HG03558 (cell line): ENCODE results near the gene SFTPA1.
"Not testable (repeated sequence)": the region's sequence is repeated elsewhere in the genome, so short reads cannot be mapped to it uniquely, and the experiment has no call there.

ENCODE experiments used
- ATAC-seq: cut with Tn5 transposase; IDR thresholded peaks from one replicate; pipeline ENCODE4 v1.9.1; 2021; ENCODE audit warnings: moderate number of reproducible peaks; ENCODE audit not compliant: unreplicated experiment; ENCODE audit errors: extremely low read depth

The SFTPA1 gene

DNA sequence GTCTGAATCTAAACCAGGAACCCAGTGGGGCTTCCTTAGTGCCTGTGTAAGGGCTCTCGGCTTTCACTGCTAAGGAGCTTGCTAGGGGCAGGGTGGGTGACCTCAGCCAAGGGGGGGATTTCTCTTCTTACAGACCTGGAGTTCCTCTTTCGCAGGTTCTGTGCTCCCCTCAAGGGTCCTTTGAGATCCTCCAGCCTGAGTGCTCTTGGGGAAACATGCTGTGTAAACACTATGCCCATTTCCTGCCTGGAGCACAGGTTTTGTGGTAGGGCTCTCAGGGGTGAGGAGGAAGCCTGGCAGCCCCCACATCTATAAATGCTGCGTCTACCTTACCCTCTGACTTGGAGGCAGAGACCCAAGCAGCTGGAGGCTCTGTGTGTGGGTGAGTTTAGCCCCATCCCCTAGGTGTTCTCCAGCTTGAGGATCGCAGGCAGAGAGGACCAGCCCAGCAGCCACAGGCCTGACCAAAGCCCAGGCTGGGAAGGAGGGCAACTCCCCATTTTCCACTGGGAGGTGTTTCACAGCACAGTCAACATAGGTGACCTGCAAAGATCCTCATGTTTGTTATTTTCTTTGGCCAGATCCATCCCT, at the start of gene SFTPA1:
SFTPA1 (plus strand) TSS at position 339 of the 591 bp plus-strand sequence. CDS start 887 bp downstream, outside the sequence.
- ATAC-seq, result no peak

DNA sequence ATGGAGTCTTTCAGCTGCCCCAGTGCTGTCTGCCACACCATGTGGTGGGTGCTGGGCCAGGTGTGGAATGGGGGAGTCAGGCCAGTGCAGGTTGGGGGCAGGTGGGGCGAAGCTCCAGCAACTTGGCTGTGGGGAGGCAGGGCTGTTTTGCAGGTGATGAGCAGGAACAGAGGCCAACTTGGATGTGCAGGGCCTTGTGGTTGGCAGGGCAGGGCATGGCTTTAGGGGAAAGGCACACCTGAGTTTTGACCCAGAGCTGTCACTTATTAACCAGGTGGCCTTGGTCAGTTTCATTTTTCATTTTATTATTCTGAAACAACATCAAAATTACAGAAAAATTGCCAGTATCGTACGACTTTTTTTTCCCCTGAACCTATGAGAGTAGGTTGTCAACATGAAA, 49.5 kb upstream of the SFTPA1 start:
- ATAC-seq, result no peak

GRCh38 chr10:79562135-79562756, 48.5 kb upstream of the SFTPA1 start:
- ATAC-seq, result peak; percentile 80

DNA sequence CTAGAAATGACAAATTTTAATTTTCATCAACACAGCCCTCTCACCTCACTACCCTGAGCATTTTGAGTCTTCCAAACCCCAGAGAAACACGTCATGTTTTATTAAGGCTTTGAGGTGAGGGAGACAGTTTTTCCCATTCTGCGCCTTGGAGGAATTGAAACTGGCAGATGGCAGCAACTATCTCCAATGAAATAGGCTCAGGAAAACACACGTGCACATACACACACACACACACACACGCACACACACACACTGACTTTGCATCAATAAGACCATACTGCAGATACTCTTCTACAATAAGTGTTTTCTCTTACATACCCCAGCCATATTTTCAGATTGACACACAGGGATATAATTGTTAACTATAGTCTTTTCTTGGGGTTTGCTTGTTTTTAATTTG, 47.3 kb upstream of the SFTPA1 start:
- no peak for ATAC-seq

DNA sequence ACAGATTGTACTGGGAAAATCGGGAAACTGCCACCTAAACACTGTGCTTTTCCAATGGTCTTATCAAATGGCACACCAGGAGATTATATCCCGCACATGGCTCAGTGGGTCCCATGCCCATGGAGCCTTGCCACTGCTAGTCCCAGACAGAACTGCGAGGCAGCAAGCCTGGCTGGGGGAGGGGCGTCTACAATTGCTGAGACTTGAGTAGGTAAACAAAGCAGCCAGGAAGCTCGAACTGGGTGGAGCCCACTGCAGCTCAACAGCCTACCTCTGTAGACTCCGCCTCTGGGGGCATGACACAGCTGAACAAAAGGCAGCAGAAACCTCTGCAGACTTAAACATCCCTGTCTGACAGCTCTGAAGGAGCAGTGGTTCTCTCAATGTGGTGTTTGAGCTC, 40.1 kb upstream of the SFTPA1 start:
- ATAC-seq, result not testable (repeated sequence)

DNA sequence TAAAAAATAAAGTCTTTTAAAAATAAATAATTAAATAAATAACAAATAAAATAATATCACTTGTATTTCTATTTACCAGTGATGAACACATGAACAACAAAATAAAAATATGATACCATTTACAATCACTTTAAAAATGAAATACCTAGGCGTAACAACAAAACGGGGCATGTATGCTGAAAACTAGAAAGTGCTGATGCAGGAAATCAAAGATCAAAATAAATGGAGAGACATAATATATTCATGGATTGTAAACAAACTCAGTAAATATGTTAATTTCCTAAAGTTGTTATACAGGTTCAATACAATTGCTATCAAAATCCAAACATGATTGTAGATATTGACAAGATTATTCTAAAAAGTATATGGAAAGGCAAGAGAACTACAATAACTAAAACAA, 31.4 kb upstream of the SFTPA1 start:
- no peak for ATAC-seq

DNA sequence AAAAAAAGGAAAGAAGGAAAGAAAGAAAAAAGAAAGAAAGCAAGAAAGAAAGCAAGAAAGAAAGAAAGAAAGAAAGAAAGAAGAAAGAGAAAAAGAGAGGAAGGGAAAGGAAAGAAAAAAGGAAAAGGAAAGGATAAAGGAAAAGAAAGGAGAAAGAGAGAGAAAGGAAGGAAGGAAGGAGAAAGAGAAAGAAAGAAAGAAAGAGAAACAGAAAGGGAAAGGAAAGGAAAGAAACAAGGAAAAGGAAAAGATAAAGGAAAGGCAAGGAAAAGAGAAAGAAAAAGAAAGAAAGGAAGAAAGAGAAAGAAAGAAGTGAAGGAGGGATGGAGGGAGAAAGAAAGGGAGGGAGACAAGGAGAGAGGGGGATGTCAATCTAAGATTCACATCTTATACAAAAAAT, 29.7 kb upstream of the SFTPA1 start:
- ATAC-seq, result no peak

DNA sequence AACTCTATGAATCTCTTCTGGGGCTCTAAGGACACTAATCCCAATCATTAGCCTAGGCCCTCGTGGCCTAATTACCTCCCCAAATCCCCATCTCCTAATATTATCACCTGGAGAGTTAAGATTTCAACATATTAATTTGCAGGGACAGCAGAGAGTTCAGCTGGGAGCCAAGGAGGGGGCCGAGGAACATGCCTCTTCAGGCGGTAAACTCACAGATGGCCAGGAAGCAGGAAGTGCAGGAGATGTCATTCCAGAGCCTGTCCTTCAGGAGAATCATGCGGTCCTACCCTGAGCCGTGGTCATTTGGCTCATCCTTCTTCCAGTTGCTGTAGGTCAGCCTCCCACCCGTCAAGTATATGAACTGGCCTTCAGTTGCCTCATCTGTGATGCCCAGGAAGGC, 28.6 kb upstream of the SFTPA1 start:
- no peak for ATAC-seq

GRCh38 chr10:79582954-79583353, 27.8 kb upstream of the SFTPA1 start:
- ATAC-seq, result not testable (repeated sequence)

DNA sequence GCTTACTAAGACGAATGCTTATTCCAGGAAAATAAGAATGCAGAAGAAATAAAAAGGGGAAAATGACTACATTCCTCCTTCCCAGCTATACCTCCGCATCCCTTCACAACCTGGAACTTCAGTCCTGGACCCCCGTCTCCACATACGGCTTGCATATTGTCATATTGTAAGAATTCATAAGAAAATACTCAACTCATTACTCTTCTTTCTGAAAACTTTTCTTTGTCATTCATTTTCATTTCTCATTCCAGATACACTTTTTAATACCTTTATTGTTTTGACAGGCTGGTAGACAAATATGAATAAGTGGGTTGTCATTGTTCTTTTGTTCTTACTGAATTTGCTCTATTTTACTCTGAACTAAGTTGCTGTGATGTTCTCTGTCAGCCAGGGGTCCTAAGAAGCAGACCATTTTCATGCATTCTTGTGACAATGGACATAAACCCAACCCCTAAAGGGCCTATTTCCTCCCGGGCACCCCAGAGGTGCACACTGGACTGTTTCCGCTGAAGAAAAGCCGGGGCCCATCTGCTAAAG, 27.2 kb upstream of the SFTPA1 start:
- no peak for ATAC-seq

- no peak for ATAC-seq
Observed at GRCh38 chr10:79585870-79586527, 24.7 kb upstream of the SFTPA1 start.

GRCh38 chr10:79586933-79587332, 23.8 kb upstream of the SFTPA1 start:
- ATAC-seq, result no peak

GRCh38 chr10:79588800-79589199, 21.9 kb upstream of the SFTPA1 start:
- ATAC-seq, result no peak

GRCh38 chr10:79593377-79593776, 17.4 kb upstream of the SFTPA1 start:
- no peak for ATAC-seq

DNA sequence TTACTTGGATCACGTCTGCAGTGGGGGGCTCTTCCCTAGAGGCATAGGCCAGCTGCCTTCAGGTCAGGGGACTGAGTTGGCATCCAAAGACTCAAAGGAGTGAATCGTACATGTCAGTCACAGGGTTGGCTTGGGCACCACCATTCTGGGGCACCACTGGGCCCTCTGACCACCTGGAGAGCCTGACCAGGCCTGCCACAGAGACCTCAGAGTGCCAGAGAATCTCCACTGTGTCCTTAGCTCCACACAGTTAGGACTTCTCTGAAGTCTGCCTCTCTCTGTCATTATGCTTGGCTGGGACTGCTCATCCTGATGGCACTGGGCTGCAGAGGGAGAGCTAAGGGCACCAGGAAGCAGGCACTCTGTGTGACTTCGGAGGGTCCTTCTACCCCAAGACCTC, 16.2 kb upstream of the SFTPA1 start:
- ATAC-seq, result not testable (repeated sequence)

DNA sequence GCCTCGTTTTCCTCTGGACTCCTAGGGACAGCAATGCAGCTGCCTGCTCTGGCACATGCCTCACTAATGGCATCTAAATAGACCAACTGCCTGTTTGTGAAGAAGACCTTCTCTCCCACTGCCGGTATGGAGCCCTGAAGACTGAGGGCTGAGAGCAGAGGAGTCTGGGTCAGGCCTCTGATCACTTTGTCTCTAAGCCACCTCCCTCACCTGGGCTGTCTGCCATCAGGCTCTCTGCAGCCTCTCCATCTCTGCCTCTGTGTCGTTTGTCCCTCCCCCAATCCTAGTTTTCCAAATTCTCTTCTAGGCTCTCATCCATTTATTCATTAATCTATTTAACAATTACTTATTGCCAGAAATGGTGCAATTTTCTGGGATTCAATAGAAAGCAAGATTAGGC, 15.2 kb upstream of the SFTPA1 start:
- ATAC-seq, result no peak

DNA sequence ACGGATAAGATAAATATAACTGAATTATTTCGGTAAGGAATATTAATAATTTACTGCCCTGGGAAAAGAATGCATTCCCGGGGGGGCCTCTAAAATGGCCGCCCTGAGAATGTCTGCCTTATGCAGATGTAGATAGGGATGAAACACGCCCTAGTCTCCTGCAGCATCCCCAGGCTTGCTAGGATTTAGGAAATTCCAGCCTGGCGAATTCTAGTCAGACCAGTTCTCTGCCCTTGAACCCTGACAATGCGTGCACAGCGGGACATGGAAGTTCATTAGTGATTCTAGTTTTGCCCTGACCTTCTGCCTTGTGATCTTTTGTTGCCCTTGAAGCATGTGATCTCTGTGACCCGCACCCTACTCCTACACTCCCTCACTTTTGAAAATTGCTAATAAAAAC, 11.1 kb upstream of the SFTPA1 start:
- ATAC-seq, result not testable (repeated sequence)

DNA sequence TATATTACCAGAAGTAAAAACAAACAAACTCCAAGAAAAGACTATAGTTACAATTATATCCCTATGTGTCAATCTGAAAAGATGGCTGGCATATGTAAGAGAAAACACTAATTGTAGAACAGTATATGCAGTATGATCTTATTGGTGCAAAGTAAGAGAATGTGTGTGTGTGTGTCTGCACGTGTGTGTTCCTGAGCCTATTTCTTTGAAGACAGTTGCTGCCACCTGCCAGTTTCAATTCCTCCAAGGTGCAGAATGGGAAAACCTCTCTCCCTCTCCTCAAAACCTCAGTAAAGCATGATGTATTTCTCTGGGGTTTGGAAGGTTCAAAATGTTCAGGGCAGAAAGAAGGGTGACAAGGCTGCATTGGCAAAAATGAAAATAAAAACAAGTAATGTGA, 8.8 kb upstream of the SFTPA1 start:
- ATAC-seq, result no peak

- ATAC-seq, result no peak
Observed at GRCh38 chr10:79602953-79603352, 7.8 kb upstream of the SFTPA1 start.

DNA sequence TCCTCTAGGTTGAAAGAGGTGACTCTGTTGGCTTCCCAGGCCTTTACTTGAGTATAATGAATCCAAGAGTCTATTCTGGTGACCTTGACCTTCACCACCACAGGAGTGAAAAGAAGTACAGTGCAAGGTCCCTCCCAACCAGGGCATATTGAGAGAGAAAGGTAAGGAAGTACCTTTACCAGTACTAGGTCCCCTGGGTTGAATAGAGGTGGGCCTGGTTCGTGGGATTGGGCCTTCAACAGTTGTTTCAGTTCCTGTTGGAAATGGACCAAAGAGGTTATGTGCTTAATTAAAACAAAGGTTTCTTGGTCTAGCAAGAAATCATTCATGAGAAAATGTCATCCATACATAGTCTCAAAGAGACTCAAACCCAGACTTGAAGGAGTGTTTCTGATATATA, 6.4 kb upstream of the SFTPA1 start:
- no peak for ATAC-seq

DNA sequence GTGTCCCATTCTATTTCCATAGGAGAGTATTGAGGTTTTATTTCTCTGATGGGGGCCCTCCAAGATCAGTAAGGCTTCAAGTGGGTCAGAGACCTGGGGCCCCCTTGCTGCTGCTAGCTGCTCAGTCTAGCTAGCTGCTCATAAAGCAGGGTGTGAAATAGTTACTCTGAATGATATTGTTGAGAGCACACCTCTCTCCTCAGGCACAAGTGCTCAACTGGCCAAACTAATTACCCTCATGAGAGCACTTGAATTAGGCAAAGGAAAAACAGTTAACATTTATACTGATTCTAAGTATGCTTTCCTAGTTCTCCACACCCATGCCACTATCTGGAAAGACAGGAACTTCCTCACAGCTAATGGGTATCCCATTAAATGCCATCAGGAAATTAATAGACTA, 5.4 kb upstream of the SFTPA1 start:
- no peak for ATAC-seq
